H9 (cell line): ENCODE results near the gene SBK1. TPM values are rescaled to one million over a fixed set of nuclear protein-coding genes. Genes with fewer than 3 reads are reported as not detected.
A peak's percentile ranks its signal among the peaks of the same experiment; 100 is the strongest.

ENCODE experiments used
- DNase-seq: peaks from one replicate; pipeline ENCODE4 v3.0.0-alpha.2; 2017
- H2AFZ ChIP-seq: one replicate; pipeline ENCODE4 v1.6.1; 2013; ENCODE audit warnings: mild to moderate bottlenecking, low read length, control low read depth, moderate library complexity
- H2AK5ac ChIP-seq: 2 replicates; pipeline ENCODE4 v1.6.1; 2013; ENCODE audit warnings: low read length, control low read depth, mixed read lengths; ENCODE audit not compliant: insufficient read length
- H2BK120ac ChIP-seq: one replicate; pipeline ENCODE4 v1.6.1; 2013; ENCODE audit warnings: low read depth, mild to moderate bottlenecking, low read length, control low read depth, inconsistent platforms; ENCODE audit not compliant: poor library complexity, severe bottlenecking
- H2BK12ac ChIP-seq: 2 replicates; pipeline ENCODE4 v1.6.1; 2013; ENCODE audit warnings: low read length, control low read depth, mixed read lengths, low read depth; ENCODE audit not compliant: insufficient read length
- H2BK15ac ChIP-seq: 2 replicates; pipeline ENCODE4 v1.6.1; 2013; ENCODE audit warnings: low read depth, low read length, control low read depth
- H2BK20ac ChIP-seq: one replicate; pipeline ENCODE4 v1.6.1; 2013; ENCODE audit warnings: low read depth, mild to moderate bottlenecking, low read length, control low read depth, inconsistent platforms; ENCODE audit not compliant: poor library complexity, severe bottlenecking
- H2BK5ac ChIP-seq: 2 replicates; pipeline ENCODE4 v1.6.1; 2013; ENCODE audit warnings: low read length, control low read depth, mixed read lengths; ENCODE audit not compliant: insufficient read length
- H3K14ac ChIP-seq: 2 replicates; pipeline ENCODE4 v1.6.1; 2013; ENCODE audit warnings: low read length, control low read depth; ENCODE audit not compliant: insufficient read depth
- H3K18ac ChIP-seq: 2 replicates; pipeline ENCODE4 v1.6.1; 2013; ENCODE audit warnings: low read depth, mild to moderate bottlenecking, mixed read lengths, low read length, control low read depth; ENCODE audit not compliant: insufficient read length
- H3K23ac ChIP-seq: 2 replicates; pipeline ENCODE4 v1.6.1; 2013; ENCODE audit warnings: low read length, control low read depth, mixed read lengths, low read depth; ENCODE audit not compliant: insufficient read length
- H3K23me2 ChIP-seq: 2 replicates; pipeline ENCODE4 v1.6.1; 2013; ENCODE audit warnings: low read depth, mild to moderate bottlenecking, mixed read lengths, low read length, control low read depth; ENCODE audit not compliant: insufficient read length, poor library complexity, severe bottlenecking
- H3K27ac ChIP-seq: 2 replicates; pipeline ENCODE4 v1.5.1; 2013; ENCODE audit warnings: low read length, control low read depth, mixed read lengths, low read depth; ENCODE audit not compliant: insufficient read length
- H3K27me3 ChIP-seq: 2 replicates; pipeline ENCODE4 v1.6.1; 2013; ENCODE audit warnings: low read length, control low read depth, inconsistent platforms; ENCODE audit not compliant: insufficient read depth
- H3K4ac ChIP-seq: 2 replicates; pipeline ENCODE4 v1.6.1; 2013; ENCODE audit warnings: low read depth, mild to moderate bottlenecking, control low read depth, inconsistent platforms, low read length, moderate library complexity
- H3K4me1 ChIP-seq: 2 replicates; pipeline ENCODE4 v1.6.1; 2013; ENCODE audit warnings: low read length, control low read depth, inconsistent platforms; ENCODE audit not compliant: insufficient read depth
- H3K4me2 ChIP-seq: 2 replicates; pipeline ENCODE4 v1.6.1; 2013; ENCODE audit warnings: low read length, control low read depth, mixed read lengths; ENCODE audit not compliant: insufficient read length, insufficient read depth
- H3K56ac ChIP-seq: 2 replicates; pipeline ENCODE4 v1.6.1; 2013; ENCODE audit warnings: low read depth, mild to moderate bottlenecking, mixed read lengths, low read length, control low read depth; ENCODE audit not compliant: insufficient read length
- H3K79me1 ChIP-seq: 2 replicates; pipeline ENCODE4 v1.6.1; 2013; ENCODE audit warnings: low read depth, mild to moderate bottlenecking, moderate library complexity, low read length, control low read depth, inconsistent platforms; ENCODE audit not compliant: insufficient read depth, poor library complexity, severe bottlenecking
- H3K79me2 ChIP-seq: 2 replicates; pipeline ENCODE4 v1.6.1; 2013; ENCODE audit warnings: low read length, control low read depth, inconsistent platforms; ENCODE audit not compliant: insufficient read depth
- H3K9ac ChIP-seq: 2 replicates; pipeline ENCODE4 v1.6.1; 2013; ENCODE audit warnings: low read length, control low read depth, mixed read lengths; ENCODE audit not compliant: insufficient read length; ENCODE audit errors: extremely low read depth
- H3K9me3 ChIP-seq: one replicate; pipeline ENCODE4 v1.6.1; 2013; ENCODE audit warnings: low read depth, low read length, inconsistent platforms; ENCODE audit not compliant: control insufficient read depth
- H3T11ph ChIP-seq: one replicate; pipeline ENCODE4 v1.6.1; 2013; ENCODE audit warnings: mild to moderate bottlenecking, low read length, control low read depth, inconsistent platforms
- H4K20me1 ChIP-seq: one replicate; pipeline ENCODE4 v1.6.1; 2013; ENCODE audit not compliant: control insufficient read depth, insufficient read length, insufficient read depth
- H4K5ac ChIP-seq: 2 replicates; pipeline ENCODE4 v1.6.1; 2013; ENCODE audit warnings: low read depth, mild to moderate bottlenecking, mixed read lengths, low read length, control low read depth; ENCODE audit not compliant: insufficient read length
- H4K8ac ChIP-seq: replicated peaks from 2 replicates; pipeline ENCODE4 v1.6.1; 2013; ENCODE audit warnings: low read length, control low read depth, mixed read lengths, low read depth; ENCODE audit not compliant: insufficient read length
- H4K91ac ChIP-seq: 2 replicates; pipeline ENCODE4 v1.6.1; 2013; ENCODE audit warnings: low read depth, mild to moderate bottlenecking, moderate library complexity, mixed read lengths, low read length, control low read depth; ENCODE audit not compliant: insufficient read length
- H3K27ac Mint-ChIP-seq, 3 experiments: 2 replicates in 2 of 3; 3 replicates in 1 of 3; pipeline ENCODE4 v1.8.0; 2020 to 2021; ENCODE audit warnings: mixed read lengths in 3 of 3, mild to moderate bottlenecking in 1 of 3, moderate library complexity in 1 of 3
- H3K27me3 Mint-ChIP-seq: 2 replicates; pipeline ENCODE4 v1.8.0; 2021; ENCODE audit warnings: low read depth, mild to moderate bottlenecking, moderate library complexity, mixed read lengths
- H3K36me3 Mint-ChIP-seq, 3 experiments: 2 replicates in 2 of 3; 3 replicates in 1 of 3; pipeline ENCODE4 v1.8.0; 2020 to 2021; ENCODE audit warnings: low read depth in 3 of 3, mixed read lengths in 3 of 3; ENCODE audit not compliant: insufficient read depth in 1 of 3
- H3K4me1 Mint-ChIP-seq, 2 experiments: 2 replicates each; pipeline ENCODE4 v1.8.0; 2020; ENCODE audit warnings: mixed read lengths in 2 of 2
- H3K4me3 Mint-ChIP-seq, 2 experiments: 2 replicates in 1 of 2; 3 replicates in 1 of 2; pipeline ENCODE4 v1.8.0; 2020 to 2021; ENCODE audit warnings: mild to moderate bottlenecking in 2 of 2, mixed read lengths in 2 of 2, moderate library complexity in 1 of 2
- H3K9me3 Mint-ChIP-seq, 2 experiments: 2 replicates in 1 of 2; 3 replicates in 1 of 2; pipeline ENCODE4 v1.8.0; 2020; ENCODE audit warnings: mild to moderate bottlenecking in 2 of 2, mixed read lengths in 2 of 2, moderate library complexity in 1 of 2
- CTCF ChIP-seq: fragments of 200-600 bp; sonication (generic); conservative IDR thresholded peaks from 3 replicates; pipeline ENCODE4 v1.8.0; 2021; ENCODE audit warnings: antibody characterized with exemption, mild to moderate bottlenecking
- WGBS: extraction: QIAGEN DNeasy Blood & Tissue Kit; methylation state at CpG from one replicate; pipeline ENCODE4 v1.1.7; 2013; ENCODE audit warnings: missing lambda C conversion rate, low lambda C conversion rate, mixed read lengths; ENCODE audit not compliant: insufficient read length; ENCODE audit errors: extremely low coverage; 5-methylcytosine and 5-hydroxymethylcytosine counted together
- total RNA-seq: library from RNA; stranded (reverse); gene quantifications from 2 replicates; pipeline ENCODE4 v1.2.1, GENCODE V29; 2021

The SBK1 gene
- total RNA-seq, 1 experiment from 2014 or later: 65.5 TPM

- peak overlapping the region; percentile 99 for H3K18ac ChIP-seq
- no peak overlapping the region for H2AK5ac ChIP-seq
- peak; percentile 90 for DNase-seq
- H2BK20ac ChIP-seq: no peak overlapping the region
- Mint-ChIP-seq H3K4me3 (peak overlapping the region; percentile 63 to 73), H3K27ac (peak overlapping the region in 2 of 3 experiments; percentile 17 to 77; a peak in 1 of 7 replicates), H3K27me3 (peaks cover 37% of the 10 kb centered on the region), H3K4me1 (peaks cover 9 to 22% of the 10 kb centered on the region in 2 experiments), H3K9me3 (no peaks in the 10 kb centered on the region; a peak in 3 of 5 replicates), H3K36me3 (peaks cover 0 to 2% (median 0%) of the 10 kb centered on the region in 3 experiments; a peak in 2 of 7 replicates)
- H4K5ac ChIP-seq: peak overlapping the region; percentile 79
- no peaks in the 10 kb centered on the region for H3K9me3 ChIP-seq
- H2BK12ac ChIP-seq: peak overlapping the region; percentile 93
- peak overlapping the region; percentile 97 for H3K14ac ChIP-seq
- H4K20me1 ChIP-seq: peaks cover 3% of the 10 kb centered on the region
- no peaks in the 10 kb centered on the region for H3K4me1 ChIP-seq
- WGBS: no CpG with 5 or more reads among the region's 44 CpGs
- H3K23ac ChIP-seq: no peak overlapping the region
- peak overlapping the region; percentile 89 for H3K9ac ChIP-seq
- H3K4ac ChIP-seq: no peak overlapping the region; the same call in 1 of the 2 replicates
- H3K4me2 ChIP-seq: peak overlapping the region; percentile 93
- no peaks in the 10 kb centered on the region for H3K79me2 ChIP-seq
- no peak overlapping the region for H3T11ph ChIP-seq
- H2BK15ac ChIP-seq: peak overlapping the region; percentile 57; the same call in 1 of the 2 replicates
- H3K79me1 ChIP-seq: no peaks in the 10 kb centered on the region
- no peak overlapping the region for H2BK120ac ChIP-seq
- peaks cover 3% of the 10 kb centered on the region; the same call in 1 of the 2 replicates for H3K27me3 ChIP-seq
- H3K27ac ChIP-seq: no peak overlapping the region
- no peak overlapping the region for H3K56ac ChIP-seq
- H4K8ac ChIP-seq: peak overlapping the region; percentile 80
- H2BK5ac ChIP-seq: no peak overlapping the region
- peak; percentile 99 for TF ChIP-seq CTCF
- H4K91ac ChIP-seq: peak overlapping the region; percentile 9
- H2AFZ ChIP-seq: peak overlapping the region; percentile 95
- H3K23me2 ChIP-seq: peaks cover 9% of the 10 kb centered on the region
These were observed 14.6 kb upstream of the SBK1 start for GRCh38 chr16:28277537-28278388.
